Left lobe of liver (tissue), 2 donors: Measurements from ENCODE around the gene CYP46A1. TPM values are rescaled to one million over a fixed set of nuclear protein-coding genes. Genes with fewer than 3 reads are reported as not detected.

ENCODE experiments used
- ATAC-seq: fragments of 200-7000 bp; cut with Tn5 transposase; one replicate; pipeline ENCODE4 v1.9.1; 2020; ENCODE audit warnings: mild to moderate bottlenecking, moderate library complexity
- DNase-seq: peaks from one replicate; pipeline ENCODE4 v3.0.0-alpha.2; 2020; ENCODE audit warnings: low spot score
- total RNA-seq: library from RNA; stranded (reverse); gene quantifications from one replicate; pipeline ENCODE4 v1.2.1, GENCODE V29; 2021
- donor health status: DM: no; HTN: no; CAD: no; lungs with moderate emphysema.
- donor health status: DM: no; HTN: yes; CAD: no.

CYP46A1 gene
- total RNA-seq, 1 donor from 2014 or later: 1.5 TPM

GRCh38 chr14:99737956-99738667, 54.0 kb downstream of the CYP46A1 start:
- no peak for DNase-seq
- ATAC-seq: peak; percentile 31

- ATAC-seq: no peak
These were observed 56.3 kb downstream of the CYP46A1 start for GRCh38 chr14:99740411-99740810.

GRCh38 chr14:99741227-99741976, 57.3 kb downstream of the CYP46A1 start:
- ATAC-seq: no peak

More at GRCh38 chr14:99740411-99740810, 56.3 kb downstream of the CYP46A1 start:
- DNase-seq: no peak

GRCh38 chr14:99742074-99742473, 58.0 kb downstream of the CYP46A1 start:
- no peak for DNase-seq
- ATAC-seq: no peak

More at GRCh38 chr14:99741227-99741976, 57.3 kb downstream of the CYP46A1 start:
- DNase-seq: no peak

GRCh38 chr14:99742509-99743487, 58.7 kb downstream of the CYP46A1 start:
- DNase-seq (no peak), ATAC-seq (no peak)

- DNase-seq (no peak), ATAC-seq (no peak)
These were observed 60.2 kb downstream of the CYP46A1 start for GRCh38 chr14:99744199-99744872.

- ATAC-seq (no peak), DNase-seq (no peak)
These were observed 60.8 kb downstream of the CYP46A1 start for GRCh38 chr14:99744873-99745224.

- no peak for DNase-seq
- ATAC-seq: peak; percentile 15
These were observed 61.3 kb downstream of the CYP46A1 start for GRCh38 chr14:99745307-99745951.

GRCh38 chr14:99747167-99747566, 63.1 kb downstream of the CYP46A1 start:
- no peak for ATAC-seq
- no peak for DNase-seq

GRCh38 chr14:99747582-99748330, 63.7 kb downstream of the CYP46A1 start:
- DNase-seq (no peak), ATAC-seq (no peak)

GRCh38 chr14:99748529-99748928, 64.4 kb downstream of the CYP46A1 start:
- ATAC-seq (no peak), DNase-seq (no peak)

GRCh38 chr14:99749142-99749541, 65.0 kb downstream of the CYP46A1 start:
- ATAC-seq (no peak), DNase-seq (no peak)

- ATAC-seq: no peak
- no peak for DNase-seq
These were observed 65.9 kb downstream of the CYP46A1 start for GRCh38 chr14:99749763-99750715.

- no peak for DNase-seq
- ATAC-seq: no peak
These were observed 66.8 kb downstream of the CYP46A1 start for GRCh38 chr14:99750746-99751450.

GRCh38 chr14:99751539-99752485, 67.7 kb downstream of the CYP46A1 start:
- ATAC-seq: no peak

GRCh38 chr14:99752486-99753121, 68.5 kb downstream of the CYP46A1 start:
- DNase-seq (no peak), ATAC-seq (peak; percentile 11)

More at GRCh38 chr14:99751539-99752485, 67.7 kb downstream of the CYP46A1 start:
- DNase-seq: no peak
